HK-2 (cell line): ENCODE data around the gene CAMTA1.
"Not testable (repeated sequence)": the region's sequence is repeated elsewhere in the genome, so short reads cannot be mapped to it uniquely, and the experiment has no call there.

Source experiments
- DNase-seq: peaks from one replicate; pipeline ENCODE4 v3.0.0-alpha.2; 2018; ENCODE audit not compliant: unreplicated experiment

CAMTA1 gene

DNA sequence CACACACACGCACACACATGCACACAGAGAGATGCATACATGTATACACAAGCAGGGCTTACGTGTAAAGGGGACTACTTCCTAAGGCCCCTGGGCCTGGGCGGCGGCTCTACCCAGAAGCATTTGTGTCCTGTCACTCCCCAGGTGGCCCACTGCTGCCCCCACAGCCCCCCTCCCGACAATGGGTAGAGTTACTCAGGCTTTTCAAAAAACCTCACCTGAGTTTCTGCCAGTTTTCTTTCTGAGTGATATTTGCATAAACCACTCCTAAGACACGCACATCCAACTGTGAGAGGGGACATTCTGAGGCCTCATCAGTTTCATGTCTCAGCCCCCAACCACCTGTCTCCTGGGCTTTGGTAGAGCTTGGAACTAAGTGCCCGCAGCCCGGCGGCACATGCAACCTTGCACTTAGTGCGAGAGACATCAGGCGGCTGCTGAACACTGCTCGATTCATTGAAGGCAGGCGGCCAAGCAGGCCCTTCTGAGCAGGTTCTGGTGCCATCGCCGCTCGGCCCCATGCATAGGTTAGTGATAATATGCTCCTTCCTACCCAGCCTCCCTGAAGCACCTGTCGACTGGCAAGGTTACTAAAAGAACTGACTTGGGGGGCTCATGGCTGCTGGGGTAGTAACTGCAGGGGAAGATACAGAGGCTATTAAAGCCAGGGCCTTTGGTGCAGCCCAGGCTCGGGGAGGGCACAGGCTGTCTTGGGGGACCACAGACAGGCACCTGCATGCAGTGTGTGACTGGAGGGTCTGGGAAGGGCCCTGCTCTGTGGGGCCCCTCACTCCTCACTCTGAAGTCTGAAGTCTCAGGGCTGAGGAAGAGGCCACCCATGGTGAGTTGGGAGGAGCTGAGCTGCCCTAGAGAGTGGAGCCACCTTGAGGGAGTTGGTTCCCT lies 621.6 kb downstream of the CAMTA1 start:
- no peak for DNase-seq

DNA sequence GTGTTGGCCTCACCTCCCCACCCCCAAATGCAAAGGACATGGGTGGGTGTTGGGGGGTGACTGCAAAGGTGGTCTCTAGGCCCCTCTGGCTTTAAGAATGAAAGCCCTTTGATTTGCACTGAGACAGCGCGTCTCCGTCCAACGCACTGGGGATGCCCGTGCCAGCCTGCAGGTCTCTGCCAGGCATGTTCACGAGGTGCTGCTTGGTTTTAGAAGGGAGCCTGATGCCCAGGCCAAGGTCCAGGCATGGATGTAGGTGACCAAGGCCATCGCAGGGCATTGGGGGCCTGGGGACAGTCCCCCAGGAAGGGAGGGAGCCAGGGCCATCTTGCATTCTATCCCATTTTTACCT lies 622.3 kb downstream of the CAMTA1 start:
- no peak for DNase-seq

DNA sequence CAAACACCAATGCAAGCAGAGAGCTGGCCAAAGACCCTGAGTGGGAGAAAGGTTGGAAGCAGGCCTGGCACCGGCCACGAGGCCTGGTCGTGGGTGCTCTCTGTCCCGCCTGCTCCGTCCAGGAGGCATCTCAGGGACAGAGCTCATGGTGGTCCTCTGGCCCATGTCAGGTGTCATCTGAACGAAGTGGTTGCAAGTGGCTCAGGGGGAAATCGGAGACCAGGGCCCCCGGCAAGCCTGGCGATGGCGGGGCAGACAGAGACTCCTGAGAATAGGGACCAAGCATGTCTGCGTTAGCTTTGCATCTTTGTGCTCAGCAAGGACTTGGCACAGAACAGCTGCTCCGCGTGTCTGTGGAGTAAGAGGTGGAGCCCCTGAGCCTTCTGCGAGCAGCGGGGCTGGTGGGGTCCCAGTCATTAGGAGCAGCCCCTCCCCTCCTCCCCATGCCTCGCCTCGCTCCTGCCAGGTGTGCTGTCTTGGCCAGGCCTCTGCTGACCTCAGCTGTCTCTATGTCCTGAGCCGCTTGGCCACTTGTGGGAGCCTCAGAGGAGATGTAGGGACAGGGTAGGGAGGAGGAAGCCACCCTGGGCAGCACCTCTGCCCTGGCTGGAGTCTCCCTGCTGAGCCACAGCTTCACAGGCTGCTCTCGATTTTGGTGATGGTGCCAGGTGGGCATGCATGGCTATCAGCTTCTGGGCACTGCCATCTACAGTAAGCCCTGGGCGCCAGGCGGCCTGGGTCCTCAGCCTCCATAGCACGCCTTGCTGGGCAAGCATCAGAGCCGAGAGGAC lies 622.9 kb downstream of the CAMTA1 start:
- DNase-seq: no peak

DNA sequence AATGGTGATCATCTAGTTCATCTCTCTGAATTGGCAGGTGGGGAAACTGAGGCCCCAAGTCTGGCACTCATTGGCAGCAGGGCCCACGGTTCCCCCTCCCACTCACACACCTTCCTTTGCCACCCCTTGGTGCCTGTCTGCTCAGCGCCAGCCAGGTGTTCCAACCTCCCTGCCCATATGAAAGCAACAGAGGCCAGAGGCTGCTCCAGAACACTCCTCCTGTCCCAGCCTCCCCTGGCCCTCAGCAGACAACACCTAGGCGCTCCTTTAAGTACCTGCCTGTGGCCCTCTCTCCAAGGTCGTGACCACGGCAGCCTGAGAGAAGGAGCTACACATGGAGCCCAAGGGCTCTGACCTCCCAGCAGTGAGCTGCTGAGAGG lies 623.5 kb downstream of the CAMTA1 start:
- DNase-seq: no peak

DNA sequence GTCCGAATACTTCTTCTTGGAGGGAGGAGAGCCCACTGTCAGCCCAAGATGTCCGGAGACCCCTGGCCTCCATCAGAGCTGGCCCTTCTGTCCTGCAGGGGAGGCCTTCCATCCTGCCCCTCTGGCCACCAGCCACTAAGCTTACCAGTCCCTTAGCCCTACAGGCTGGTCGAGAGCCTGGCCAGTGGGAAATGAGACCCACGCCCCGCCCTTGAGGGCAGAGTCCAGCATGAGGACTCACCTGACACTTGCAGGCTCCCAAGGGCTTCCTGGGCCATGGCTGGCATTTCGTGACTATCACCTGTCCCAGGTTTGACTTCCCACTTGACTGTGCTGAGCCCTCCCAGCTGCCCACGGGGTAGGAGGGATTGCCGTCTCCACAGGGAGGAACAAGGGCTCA lies 624.0 kb downstream of the CAMTA1 start:
- no peak for DNase-seq

DNA sequence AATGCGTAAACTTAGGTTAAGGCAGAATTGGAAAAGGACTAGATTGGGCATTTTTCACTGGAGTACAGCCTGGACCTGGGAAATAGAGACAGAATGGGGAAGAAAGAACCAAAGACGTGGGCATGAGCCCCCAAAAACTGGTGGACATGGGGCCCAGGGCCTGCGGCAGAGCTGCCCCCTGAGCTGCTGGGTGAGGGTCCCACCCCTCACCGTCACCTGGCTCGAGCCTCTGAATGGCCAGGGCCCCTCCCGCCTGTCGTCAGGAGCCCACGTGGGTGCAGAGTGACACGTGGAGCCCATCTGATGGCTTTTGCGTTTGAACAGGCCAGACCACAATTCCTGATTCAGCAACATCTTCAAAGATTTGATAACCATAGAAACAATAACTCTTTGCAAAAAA lies 624.9 kb downstream of the CAMTA1 start:
- no peak for DNase-seq

DNA sequence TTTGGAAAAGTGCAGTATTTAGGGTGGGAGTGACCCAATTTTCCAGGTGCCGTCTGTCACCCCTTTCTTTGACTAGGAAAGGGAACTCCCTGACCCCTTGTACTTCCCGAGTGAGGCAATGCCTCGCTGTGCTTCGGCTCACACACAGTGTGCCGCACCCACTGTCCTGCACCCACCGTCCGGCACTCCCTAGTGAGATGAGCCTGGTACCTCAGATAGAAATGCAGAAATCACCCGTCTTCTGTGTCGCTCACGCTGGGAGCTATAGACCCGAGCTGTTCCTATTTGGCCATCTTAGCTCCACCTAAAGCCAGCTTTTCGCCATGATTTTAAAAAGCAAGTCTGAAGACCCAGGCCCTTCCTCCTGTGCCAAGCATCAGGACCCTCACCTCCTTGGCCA lies 632.4 kb downstream of the CAMTA1 start:
- not testable (repeated sequence) for DNase-seq

DNA sequence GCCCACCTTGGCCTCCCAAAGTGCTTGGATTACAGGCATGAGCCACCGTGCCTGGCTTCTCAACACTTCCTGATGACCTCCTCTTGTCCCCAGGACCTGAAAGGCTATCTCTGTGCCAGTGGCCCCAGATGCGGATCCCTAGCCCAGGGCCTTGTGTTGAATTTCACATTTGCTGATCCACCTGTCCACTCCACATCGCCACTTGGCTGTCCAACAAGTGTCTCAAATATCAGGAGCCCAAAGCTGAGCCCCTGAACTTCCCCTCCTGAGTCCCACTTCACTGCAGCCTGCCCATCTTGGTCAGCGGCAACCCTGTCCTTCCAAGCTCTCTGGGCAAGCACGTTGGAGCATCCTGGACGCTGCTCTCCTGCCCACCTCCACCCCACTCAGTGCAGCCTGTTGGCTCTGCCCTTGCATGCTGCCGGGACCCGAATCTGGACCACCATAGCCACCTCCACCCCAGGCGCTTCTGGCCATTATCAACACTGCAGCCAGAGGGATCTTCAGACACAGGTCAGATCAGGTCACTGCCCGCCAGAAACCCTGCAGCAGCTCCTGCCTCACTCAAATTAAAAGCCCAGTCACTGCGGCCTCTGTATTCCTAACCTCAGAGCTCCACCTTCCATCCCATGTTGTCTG lies 633.3 kb downstream of the CAMTA1 start:
- DNase-seq: no peak

DNA sequence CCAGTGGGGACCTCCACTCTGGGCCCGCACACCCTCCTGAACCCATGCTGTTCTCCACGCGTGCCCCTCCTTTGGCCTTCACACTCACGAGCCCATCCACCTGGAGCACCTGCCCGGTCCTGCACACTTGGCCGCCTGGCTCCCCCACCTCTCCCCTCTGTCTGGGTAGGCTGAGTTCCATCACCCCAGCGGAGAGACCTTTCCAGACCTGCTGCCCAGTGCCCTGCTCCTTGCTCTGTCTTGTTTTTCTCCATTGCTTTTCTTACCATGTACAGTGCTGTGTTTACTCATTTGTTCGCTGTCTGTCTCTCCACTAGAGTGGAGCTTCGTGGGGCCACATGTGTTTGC lies 634.8 kb downstream of the CAMTA1 start:
- no peak for DNase-seq

DNA sequence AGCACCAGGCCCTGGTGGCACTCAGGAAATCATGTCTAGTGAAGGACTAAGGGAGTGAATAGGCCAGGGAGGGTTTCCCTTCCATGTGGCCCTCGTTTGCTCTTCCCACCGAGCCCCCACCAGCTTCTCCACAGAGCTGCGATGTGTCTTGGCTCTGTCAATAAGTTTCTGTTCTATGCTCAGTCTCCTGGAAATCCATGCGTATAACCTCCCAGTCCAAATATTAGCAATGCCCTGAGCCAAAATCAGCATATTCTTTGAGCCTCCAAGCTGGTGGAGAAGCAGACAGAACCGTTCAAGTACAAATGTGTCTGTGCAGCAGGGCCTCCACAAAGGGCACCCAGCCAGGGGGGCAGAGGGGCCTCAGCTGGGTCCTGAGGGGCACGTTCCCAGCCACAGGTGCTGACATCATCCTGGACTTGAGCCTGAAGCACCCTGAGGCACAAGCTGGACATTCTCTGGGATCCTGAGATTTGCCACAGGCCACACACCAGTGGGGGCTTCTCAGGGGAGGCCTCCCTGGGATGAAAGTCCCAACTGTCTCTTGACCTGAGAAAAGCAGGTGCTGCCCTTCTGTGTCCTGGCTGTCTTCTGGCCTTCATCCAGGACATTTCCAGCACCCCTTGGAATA lies 635.3 kb downstream of the CAMTA1 start:
- DNase-seq: no peak

DNA sequence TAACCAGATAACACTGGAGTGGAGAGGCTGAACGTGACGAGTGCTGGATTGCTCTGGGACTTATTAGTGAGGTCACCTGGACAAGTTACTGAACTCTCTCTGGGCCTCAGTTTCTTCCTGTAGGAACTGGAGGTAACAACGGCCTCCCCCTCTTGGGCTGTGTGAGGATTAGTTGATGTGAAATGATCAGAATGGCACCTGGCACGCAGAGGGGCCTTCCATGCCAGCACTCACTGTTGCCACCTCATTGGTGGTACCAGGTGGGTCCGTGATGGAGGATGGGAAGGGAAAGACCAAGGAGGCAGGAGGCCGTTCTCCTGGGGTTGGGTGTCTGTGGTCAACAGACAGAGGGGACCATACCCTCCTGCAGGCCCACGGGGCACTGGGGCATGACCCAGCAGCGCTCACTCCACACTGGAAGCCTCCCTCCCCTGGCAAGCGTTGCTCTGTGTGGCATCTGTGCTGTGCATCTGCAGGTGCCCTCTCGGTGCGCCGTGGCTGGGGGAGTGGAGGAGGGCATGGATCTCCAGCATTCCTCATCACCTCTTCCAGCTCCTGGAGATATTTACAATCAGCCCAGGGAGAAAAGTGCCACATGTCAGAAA lies 636.3 kb downstream of the CAMTA1 start:
- no peak for DNase-seq

DNA sequence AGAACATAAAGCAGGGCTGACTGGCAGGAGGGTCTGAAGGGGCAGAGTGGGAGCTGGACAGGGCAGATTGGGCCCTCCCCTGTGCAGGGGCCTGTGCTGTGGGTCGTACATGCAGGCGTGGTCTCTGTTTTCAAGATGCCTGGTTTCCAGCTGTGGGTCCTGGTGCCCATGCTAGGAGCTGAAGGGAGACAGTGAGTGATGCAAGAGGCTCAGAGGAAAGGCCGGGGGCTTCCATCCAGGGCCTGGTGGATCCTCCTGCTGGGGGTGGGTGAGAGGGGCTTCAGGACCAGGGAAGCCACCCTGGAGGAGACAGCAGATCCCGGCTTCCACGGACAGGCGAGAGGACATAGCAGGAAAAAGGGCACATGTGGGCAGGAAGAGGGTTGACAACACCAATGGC lies 636.8 kb downstream of the CAMTA1 start:
- DNase-seq: no peak

DNA sequence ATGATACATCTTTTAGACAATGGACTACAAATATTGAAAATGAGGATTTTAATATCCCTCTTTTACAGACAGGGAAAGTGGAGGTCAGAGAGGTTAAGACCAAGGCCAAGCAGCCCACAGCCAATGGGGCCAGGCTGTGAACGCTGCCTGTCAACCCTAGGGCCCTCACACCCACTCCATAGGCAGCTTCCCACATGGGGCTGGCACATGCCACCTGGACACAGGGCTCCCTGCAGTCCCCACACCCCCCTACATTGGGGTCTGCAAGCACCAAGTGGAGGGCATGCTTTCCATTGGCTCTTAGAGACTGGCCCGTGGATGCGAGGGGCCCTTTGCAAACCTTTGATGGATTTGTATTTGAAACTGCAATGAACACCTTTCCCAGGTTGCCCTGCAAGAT lies 637.3 kb downstream of the CAMTA1 start:
- no peak for DNase-seq

DNA sequence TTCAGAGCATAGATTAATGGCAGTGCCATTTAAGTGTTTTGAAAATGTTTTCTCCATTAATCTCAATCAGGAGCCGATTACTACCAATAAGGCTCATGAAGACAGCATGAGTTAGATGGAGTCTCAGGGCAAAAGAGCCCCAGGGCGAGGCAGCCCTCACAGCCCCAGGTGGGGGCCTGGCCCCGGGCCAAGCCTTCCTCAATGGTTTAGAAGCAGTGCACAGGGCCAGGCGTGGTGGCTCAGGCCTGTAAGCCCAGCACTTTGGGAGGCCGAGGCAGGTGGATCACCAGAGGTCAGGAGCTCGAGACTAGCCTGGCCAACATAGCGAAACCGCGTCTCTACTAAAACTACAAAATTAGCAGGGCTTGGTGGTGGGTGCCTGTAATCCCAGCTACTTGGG lies 637.7 kb downstream of the CAMTA1 start:
- no peak for DNase-seq

DNA sequence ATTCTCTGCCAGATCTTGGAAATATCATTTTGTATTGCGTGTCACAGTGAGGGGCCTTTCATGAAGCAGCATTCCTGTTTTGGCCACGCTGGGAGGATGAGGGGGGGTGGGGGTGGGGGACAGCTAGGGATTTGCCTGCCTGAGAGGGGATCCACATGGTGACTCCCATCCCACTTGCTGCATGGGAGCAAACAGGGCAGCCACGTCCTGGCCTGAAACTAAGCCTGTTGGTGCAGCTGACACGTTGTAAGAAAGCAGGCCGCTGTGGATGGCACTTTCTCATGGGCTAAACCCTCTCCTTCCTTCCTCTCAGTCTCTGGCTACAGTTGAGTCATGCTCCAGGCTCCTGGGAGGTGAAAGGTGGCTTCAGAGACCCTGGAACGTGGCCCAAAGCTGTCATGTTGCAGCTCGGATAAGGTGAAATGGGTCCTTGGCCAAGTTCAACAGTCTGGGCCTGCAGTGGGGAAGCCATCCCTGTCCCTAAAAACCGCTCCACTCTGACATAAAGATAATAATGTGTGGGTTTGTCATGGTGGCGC lies 639.2 kb downstream of the CAMTA1 start:
- no peak for DNase-seq

DNA sequence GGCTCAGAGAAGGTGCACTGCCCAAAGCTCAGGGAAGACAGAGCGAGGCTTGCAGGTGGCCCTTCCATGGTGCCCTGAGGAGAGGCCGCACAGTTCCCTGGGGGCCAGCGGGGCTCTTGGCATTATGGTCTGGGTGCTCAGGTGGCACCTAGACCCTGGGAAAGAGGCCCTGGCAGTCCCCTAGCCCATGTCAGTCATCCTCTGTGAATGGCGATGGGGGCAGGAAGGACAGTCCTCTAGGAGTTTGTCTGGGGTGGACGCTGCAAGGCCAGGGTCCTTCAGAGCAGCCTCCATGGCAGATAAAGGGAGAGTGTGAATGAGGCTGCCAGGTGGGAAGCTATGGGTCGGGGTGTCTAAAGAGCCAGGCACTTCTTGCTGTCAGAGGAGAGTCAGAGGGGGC lies 640.0 kb downstream of the CAMTA1 start:
- no peak for DNase-seq

DNA sequence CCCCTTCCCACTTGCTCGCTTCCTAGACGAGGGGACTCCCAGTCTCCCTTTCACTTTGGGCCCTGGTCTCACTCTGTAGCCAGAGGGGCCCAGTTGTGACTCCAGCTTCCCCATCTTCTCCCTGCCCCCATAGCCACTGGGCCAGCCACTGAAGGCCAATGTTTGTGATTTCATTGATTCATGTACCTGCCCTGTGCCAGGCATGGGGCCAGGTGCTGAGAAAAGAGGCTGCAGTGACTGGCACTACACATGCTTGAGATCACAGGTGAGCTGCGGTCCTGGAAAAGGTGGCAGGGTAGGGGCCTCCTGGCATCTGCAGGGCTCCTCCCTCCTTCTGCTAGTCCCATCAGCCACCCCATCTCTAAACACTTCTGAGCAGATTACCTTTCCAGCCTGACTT lies 640.5 kb downstream of the CAMTA1 start:
- DNase-seq: no peak

DNA sequence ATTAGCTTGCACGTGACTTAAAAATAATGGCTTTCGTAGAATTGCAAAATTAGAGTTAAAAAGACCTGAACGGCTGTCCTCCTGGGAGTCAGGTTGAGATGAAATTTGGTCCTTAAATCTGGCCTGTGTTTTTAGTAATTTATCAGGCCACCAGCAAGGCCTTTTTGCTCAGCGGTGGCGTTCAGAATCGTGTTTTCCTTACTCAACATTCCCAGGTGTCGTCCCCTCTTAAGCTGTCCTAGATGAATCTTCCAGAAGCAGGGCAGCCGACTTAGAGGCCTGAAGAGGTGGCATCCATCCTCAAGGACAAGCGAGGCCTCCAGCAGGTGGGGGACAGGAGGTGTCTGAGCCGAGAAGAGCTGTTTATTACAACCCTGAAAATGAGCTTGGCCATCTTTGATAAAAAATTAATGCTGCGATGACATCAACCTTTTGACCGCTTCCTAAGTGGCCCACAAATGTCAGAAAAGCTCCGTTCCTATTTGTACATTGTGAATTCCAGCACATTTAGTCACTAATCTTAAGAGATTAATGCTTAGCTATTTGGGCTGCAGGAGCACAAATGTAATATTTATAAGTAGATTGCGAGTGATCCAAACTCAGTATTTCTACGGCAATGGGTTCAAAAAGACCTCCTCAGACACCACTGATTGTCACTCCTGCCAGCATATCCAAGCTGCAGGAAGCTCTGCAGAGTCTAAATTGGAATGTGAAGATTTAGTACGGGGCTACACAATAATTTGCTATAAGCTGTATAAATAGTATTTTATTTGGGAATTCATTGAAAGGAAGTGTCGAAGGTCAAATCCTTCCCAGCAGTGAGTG lies 641.7 kb downstream of the CAMTA1 start:
- DNase-seq: no peak

DNA sequence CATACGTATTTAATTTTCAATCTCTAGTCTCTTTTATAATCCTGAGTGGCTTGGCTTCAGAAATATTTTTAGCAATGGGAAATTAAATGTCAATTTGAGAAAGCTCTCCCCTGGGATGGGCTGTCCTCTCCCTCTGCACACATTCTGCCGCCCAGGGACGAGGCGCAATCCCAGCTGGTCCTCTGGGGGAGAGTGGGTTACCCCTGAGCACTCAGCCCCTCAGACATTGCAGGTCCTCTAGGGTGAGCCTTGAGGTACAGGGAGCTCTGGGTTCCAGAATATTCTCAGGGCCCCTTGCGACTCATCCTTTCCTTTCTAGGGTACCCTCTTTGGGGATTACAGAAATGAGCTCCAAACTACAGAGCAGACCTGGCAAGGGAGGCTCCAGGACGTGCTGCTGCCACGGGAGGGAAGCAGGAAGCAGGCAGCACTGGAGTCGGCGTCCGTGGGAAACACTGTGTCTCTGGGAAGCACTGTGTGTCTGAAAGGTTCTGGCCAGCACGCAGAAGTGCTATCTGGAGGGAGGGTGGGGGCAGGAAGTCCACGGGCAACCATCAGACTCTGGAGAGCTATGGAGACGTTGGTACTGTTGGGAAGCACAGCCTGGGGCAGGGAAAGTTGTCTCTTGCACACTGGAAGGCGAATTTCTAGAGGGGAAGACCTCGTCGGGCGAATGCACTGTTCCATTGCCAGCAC lies 642.5 kb downstream of the CAMTA1 start:
- no peak for DNase-seq

DNA sequence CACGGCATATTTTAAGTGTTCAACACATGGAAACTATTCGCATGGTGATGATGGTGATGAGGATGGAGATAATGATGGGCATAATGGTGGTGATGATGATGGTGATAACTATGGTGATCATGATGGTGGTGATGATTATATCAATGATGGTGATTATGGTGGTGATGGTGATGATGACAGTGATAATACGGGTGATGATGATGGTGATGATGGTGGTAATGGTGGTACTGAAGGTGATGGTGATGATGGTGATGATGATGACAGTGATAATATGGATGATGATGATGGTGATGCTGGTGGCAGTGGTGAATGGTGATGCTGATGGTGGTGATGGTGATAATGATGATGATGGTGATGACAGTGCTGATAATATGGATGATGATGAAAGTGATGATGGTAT lies 644.0 kb downstream of the CAMTA1 start:
- DNase-seq: no peak
